HG03025 (cell line): Measurements from ENCODE around the gene SHC3.

Experiments
- ATAC-seq: cut with Tn5 transposase; IDR thresholded peaks from one replicate; pipeline ENCODE4 v1.9.1; 2021; ENCODE audit warnings: mild to moderate bottlenecking, moderate library complexity; ENCODE audit not compliant: unreplicated experiment, low FRiP score

The SHC3 gene

DNA sequence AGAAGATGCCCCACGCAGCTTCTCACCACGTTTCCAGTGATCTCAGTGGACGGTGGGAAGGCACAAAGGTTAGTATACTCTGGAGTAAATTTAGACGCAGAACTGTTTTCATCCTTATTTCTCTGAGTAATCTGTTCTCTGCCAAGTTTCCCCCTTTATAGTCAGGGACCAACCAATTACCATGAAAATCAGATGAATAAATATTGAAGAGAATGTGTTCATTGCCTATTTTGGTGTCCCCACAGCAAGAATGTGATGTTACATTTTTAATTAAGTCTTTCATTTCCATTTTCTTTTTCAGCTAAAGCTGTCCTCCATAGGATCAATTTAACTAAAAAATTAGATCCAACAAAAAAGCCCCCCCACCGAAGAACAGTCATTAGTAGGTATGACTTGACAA lies 146.0 kb downstream of the SHC3 start:
- ATAC-seq: no peak

GRCh38 chr9:89032173-89032572 lies 146.4 kb downstream of the SHC3 start:
- no peak for ATAC-seq

GRCh38 chr9:89029788-89030187 lies 148.8 kb downstream of the SHC3 start:
- no peak for ATAC-seq

DNA sequence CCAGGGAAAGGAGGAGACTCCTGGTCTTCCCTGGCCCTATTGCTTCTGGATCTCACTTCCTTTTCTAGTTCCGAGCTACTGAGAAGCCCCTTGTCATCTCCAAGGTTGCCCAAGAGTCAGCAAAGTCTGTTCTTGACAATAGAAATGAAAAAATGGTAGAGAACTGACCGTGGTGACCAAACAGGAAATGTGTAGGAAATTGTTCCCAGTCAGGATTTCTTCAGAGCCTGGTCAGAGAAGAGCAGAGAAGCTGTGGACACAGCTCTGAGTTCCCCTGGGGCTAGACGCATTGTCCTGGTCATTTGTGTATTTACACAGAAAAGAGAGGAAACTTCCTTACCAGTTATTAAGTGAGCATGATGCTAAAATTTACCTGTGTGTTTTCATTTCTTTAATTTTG lies 151.7 kb downstream of the SHC3 start:
- no peak for ATAC-seq

- no peak for ATAC-seq
Measured at GRCh38 chr9:89025553-89025952, 153.1 kb downstream of the SHC3 start.

DNA sequence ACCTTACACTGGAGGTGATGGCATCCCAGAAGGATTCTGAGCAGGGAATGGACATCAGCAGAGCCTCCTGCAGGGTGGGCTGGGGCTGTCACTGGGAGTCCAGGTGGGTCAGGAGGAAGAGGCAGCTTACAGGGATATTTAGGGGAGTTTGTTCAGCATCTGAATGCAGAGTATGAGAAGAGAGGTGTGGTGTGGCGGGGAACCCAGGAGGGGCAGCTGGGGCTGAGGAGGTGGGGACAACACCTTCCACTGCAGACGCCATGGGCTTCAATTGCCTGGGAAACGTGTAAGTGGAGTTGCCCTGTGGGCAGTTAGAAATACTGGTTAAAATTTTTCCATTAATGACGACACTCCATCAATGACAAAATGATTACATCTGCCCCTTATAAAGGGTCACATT lies 153.9 kb downstream of the SHC3 start:
- ATAC-seq: no peak

DNA sequence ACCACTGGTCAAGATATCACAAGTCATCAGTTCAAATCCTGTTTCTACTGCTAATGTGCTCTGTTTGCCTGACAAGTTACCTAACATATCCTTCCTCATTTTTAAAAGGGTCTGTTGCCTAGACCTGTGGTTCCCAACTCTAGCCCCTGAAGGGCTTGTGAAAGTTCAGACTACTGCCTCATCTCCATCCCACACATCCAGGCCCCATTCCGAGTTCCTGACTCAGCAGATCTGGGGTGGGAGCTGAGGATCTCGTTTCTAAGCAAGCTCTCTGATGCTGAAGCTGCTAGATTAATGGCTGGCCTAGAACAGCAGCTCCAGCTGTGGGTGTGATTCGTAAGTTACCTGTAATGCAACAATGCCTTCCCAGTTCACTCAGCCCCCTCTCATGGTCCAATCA lies 154.9 kb downstream of the SHC3 start:
- no peak for ATAC-seq

DNA sequence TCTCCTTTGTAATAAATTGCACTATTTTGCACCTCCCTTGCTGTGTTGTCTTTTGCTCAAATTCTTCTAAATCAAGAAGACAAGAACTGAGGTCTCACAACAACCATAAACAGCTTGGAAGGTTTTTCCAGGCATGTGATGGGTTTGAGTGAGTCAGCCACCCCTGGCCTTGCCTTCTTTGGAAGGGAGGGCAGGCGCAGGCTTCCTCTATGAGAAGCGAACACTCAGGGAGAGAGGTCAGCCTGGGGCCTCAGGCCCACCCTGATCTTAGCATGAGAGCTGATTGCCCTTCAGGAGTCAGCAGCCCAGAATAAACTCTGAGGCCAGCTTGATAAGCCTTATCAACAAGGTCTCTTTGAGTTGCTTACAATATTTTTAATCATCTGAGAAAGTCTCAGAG lies 155.7 kb downstream of the SHC3 start:
- ATAC-seq: no peak

- no peak for ATAC-seq
Measured at GRCh38 chr9:89022001-89022759, 156.4 kb downstream of the SHC3 start.

- ATAC-seq: no peak
Measured at GRCh38 chr9:89021154-89021803, 157.3 kb downstream of the SHC3 start.

DNA sequence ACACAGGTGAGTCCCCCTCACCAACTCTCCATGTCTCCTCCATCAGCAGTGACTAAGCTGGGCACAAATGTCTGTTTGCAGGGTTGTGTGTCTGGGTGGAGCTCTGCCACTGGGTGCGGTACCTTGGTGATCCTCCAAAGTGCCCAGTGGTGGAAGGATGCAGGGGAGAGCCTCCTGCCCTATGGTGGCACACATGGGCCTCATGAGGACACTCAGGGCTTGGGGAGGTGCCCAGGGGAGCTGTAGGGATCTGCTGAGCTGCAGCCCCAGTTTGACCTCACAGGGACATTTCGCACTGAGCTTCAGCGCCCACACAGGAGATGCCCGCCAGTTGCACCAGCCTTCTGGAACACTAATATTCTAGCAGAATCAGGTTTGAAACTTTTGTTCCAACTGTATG lies 157.9 kb downstream of the SHC3 start:
- ATAC-seq: no peak

DNA sequence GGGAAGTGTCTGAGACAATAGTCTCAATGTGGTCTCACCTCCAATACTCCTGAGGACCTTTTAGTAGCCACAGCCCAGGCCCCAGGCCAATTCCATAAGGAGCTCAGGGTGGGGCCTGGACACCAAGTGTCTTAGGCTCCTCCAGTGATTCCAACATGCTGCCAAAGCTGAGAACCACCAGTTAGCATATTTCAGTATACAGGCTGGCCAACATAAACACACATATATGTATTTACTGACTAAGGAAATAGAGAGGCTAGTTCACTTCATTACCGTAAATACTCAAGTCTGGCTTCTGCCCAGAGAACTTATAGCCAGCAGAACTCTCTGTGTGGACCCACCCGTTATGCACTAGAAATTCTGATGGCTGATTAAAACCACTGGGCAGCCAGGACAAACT lies 163.3 kb downstream of the SHC3 start:
- ATAC-seq: no peak

DNA sequence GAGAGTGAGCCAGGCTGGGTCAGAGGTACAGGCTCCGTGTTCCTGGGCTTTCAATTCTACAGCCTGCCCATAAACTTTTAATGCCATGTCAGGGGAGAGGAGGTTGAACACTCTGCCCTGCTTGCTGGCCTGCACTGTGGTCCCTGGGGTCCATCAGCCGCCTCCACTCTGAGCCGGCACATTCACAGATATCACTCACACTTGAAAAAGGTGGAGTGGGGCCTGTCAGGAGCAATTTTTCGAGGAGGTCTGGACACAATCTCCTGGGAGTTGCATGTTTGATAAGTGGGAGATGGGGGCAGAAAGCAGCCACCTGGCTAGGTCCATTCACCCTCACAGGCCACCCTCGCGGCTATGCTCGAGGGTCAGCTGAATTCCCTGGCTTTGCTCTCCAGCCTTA lies 164.5 kb downstream of the SHC3 start:
- ATAC-seq: no peak

- ATAC-seq: no peak
Measured at GRCh38 chr9:89013660-89014059, 165.0 kb downstream of the SHC3 start.

DNA sequence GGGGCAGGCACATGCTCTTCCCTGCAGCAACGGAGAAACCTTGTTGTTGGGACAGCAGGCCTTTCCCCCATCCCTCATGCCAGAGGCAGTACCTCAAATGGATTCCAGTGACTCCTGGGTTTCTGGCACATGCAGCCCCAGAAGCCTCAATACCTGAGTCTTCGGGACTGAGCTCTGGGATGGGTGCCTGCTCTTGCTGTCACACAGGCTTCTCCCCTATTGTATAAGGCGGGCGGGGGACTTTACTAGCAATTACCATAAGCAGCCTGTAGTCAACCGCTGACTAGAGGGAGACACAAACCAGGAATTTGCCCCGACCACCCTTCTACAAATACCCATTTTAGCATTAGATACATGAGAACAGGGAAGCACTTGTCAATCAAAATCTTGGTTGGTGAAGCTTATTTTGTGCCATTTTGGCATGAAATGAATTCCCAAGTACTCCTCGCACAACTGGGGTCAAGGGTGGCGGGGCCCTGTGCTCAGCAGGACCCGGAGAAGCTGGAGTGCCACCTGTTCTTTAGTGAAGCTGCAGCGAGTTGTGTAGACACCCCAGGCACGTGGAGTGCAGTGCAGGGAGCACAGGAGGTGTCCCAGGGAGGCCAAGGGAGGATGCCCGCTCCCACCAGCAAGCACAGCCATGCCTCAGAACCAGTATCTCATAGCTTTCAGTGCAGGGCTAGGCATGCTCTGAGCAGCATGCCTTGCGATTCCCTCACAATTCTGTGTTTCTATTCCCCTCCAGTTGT lies 166.2 kb downstream of the SHC3 start:
- no peak for ATAC-seq

DNA sequence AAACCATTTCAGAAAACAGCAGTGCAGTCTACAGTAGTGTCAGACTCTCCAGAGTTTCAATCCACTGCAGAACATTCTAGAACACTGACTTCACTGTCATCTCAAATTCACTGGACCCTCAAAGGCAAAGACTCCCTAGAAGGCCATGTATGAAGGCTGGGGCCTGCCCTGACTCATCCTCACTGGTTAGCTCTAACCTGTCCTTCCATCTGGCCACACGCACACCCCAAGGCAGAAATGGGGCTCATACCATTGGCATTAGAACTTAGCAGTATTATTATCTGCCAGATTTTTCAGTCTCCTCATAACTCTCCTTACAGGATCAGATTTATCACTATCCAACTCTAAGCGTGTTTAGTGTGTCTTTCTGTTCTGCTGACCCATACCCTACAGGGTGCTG lies 166.9 kb downstream of the SHC3 start:
- ATAC-seq: no peak

- no peak for ATAC-seq
Measured at GRCh38 chr9:89010526-89011111, 168.0 kb downstream of the SHC3 start.

DNA sequence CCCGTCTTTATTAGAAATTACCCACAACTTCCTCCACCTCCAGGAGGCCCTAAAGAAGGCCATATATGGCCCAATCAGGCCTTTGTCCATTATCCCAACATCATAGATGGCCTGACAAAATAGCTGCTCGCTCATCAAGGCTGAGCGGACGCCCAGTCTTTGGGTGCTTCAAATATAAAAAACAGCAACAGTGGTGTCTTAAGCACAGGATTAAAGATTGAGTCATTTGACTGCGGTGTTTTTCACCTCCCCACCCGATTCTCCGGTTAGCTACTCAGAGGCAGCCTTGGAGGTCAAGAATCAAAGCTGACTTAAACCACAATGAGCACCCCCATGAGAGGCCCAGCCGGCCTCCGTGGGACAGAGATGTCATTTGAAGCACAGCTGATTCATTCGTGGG lies 168.6 kb downstream of the SHC3 start:
- no peak for ATAC-seq

GRCh38 chr9:89009546-89009840 lies 169.1 kb downstream of the SHC3 start:
- ATAC-seq: no peak

DNA sequence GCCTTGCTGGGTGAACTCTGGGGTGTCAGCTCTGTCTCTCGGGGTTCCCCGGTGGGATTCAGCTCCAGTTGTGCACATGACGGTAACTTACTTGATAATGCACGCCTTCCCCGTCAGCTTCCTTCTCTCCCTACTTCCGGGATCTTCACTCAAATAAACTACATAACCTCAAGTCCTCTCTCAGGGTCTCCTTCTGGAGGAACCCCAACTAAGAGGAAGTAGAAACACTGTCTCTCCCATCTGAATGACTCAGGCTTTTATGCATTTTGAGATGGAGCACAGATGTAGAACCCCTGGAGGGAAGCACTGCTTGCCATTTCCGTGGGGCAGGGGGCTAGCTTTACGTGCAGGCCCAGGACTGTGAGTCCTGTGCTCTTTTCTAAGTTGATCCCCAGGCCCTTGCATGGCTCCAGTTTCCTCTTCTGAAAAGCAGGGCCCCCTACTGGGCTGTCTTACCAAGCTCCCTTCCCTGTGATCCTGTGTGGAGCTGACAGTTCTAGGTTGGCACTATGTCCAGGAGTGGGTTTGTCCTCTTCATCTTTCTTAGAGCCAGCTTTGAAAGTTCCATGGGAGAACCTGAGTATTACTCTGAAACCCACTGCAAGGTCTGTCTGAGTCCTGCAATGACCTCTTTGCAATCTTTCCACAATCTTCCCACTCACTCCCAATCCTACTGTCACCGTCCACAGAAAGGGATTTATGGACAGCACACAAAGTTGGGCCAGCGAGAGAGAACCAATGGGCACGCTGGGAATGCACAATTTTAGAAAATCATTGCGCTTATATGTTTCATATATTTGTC lies 169.7 kb downstream of the SHC3 start:
- no peak for ATAC-seq
